Erythroblast (primary cell): ENCODE results near the gene DSCAM.

ENCODE experiments used
- GATA1 ChIP-seq: IDR thresholded peaks from 2 replicates; pipeline ENCODE4 v1.6.1; 2011; ENCODE audit warnings: low read depth, mild to moderate bottlenecking, control low read depth, low read length, moderate library complexity
- POLR2A ChIP-seq: IDR thresholded peaks from 2 replicates; pipeline ENCODE4 v1.6.1; 2011; ENCODE audit warnings: mild to moderate bottlenecking, low read length

DNA sequence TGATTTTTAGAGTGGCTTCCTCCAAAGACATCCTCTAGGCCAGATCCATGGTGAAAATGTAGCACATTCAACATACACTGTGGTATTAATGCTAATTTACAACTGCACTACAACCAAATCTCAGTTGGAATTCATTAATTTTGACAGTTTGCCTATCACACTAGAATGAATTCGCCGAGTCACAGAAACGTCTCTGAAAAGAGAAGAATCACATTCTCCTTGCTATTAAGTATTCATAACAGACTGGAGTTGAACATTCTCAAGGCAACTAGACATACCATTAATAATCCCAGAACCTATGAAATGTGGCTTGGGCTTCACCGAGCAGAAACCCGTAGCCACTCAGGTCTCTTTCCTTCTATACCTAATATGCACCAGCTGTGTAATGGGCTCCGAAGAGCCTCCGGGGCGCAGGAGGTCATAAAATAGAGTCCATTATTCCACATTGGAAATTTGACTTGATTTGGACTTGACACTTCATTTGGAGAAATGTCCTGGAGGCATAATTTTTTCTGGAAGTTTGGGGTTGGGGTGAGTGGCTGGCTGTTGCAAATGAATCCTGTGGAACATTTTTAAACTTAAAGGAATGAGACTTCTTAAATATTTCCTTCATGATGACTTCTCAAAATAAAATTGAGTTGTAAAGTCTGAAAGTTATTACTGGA is 117.1 kb downstream of the DSCAM start:
- TF ChIP-seq POLR2A (no peak), GATA1 (no peak)
